PFSK-1 (cell line): ENCODE measurements around the gene FOXK2. TPM values are rescaled to one million over a fixed set of nuclear protein-coding genes. Genes with fewer than 3 reads are reported as not detected.

Source experiments
- FOXP2 ChIP-seq: optimal IDR thresholded peaks from 2 replicates; pipeline ENCODE3; 2011; ENCODE audit warnings: borderline replicate concordance, control low read depth, inconsistent platforms; ENCODE audit not compliant: insufficient read depth; ENCODE audit errors: extremely low read length, extremely low read depth
- POLR2AphosphoS5 ChIP-seq: IDR thresholded peaks from 2 replicates; pipeline ENCODE4 v1.6.1; 2012; ENCODE audit warnings: low read depth, mild to moderate bottlenecking, control low read depth, low read length, moderate library complexity
- REST ChIP-seq, 2 experiments: IDR thresholded peaks; 2 replicates each; pipeline versions ENCODE4 v1.6.1 to v1.8.0; 2011 to 2012; ENCODE audit warnings: low read depth in 2 of 2, low read length in 2 of 2, control low read depth in 1 of 2, inconsistent platforms in 1 of 2, mild to moderate bottlenecking in 1 of 2, moderate library complexity in 1 of 2; ENCODE audit not compliant: insufficient read depth in 1 of 2
- SIN3A ChIP-seq: IDR thresholded peaks from 2 replicates; pipeline ENCODE4 v1.6.1; 2012; ENCODE audit warnings: mild to moderate bottlenecking, low read length, moderate library complexity, borderline replicate concordance; ENCODE audit not compliant: insufficient read depth
- TAF1 ChIP-seq: IDR thresholded peaks from 2 replicates; pipeline ENCODE4 v1.6.1; 2012; ENCODE audit warnings: low read length, control low read depth, borderline replicate concordance; ENCODE audit not compliant: insufficient read depth
- polyA plus RNA-seq: library from polyadenylated mRNA; unstranded; fragments of >200 nt; gene quantifications from one replicate; pipeline ENCODE4 v1.2.1, GENCODE V29; 2012; ENCODE audit warnings: low read depth, missing spikeins; ENCODE audit not compliant: insufficient read length

Gene FOXK2
- polyA plus RNA-seq: 85.9 TPM

GRCh38 chr17:82518826-82519810 is at the start of gene FOXK2:
FOXK2 (plus strand) TSS chr17:82519732; CDS start chr17:82519889, 157 bp downstream.
- TF ChIP-seq POLR2AphosphoS5 (no peak), REST (IDR thresholded peaks at IDR 0.05; ENCODE audit: insufficient read depth in 1 of 2, low read depth in 2 of 2, low read length in 2 of 2) (no peak), TAF1 (peak; percentile 71; the same call in 1 of the 2 replicates), FOXP2 (peak; percentile 45), SIN3A (no peak)

GRCh38 chr17:82470065-82470464 is 49.5 kb upstream of the FOXK2 start:
- TF ChIP-seq FOXP2: no peak
- no peak for TF ChIP-seq REST (IDR thresholded peaks at IDR 0.05; ENCODE audit: insufficient read depth in 1 of 2, low read depth in 2 of 2, low read length in 2 of 2)
- TF ChIP-seq TAF1: no peak
- TF ChIP-seq SIN3A: no peak
- TF ChIP-seq POLR2AphosphoS5: no peak

GRCh38 chr17:82474223-82475010 is 45.1 kb upstream of the FOXK2 start:
- TF ChIP-seq POLR2AphosphoS5: no peak
- no peak for TF ChIP-seq FOXP2
- TF ChIP-seq REST (IDR thresholded peaks at IDR 0.05; ENCODE audit: insufficient read depth in 1 of 2, low read depth in 2 of 2, low read length in 2 of 2): no peak
- no peak for TF ChIP-seq SIN3A
- no peak for TF ChIP-seq TAF1

- no peak for TF ChIP-seq POLR2AphosphoS5
- no peak for TF ChIP-seq TAF1
- TF ChIP-seq FOXP2: no peak
- no peak for TF ChIP-seq SIN3A
- TF ChIP-seq REST (IDR thresholded peaks at IDR 0.05; ENCODE audit: insufficient read depth in 1 of 2, low read depth in 2 of 2, low read length in 2 of 2): no peak
Measured at GRCh38 chr17:82475458-82475857, 44.1 kb upstream of the FOXK2 start.
